HG03175 (cell line): ENCODE data around the gene ARHGAP12.

Experiments
- ATAC-seq: cut with Tn5 transposase; IDR thresholded peaks from one replicate; pipeline ENCODE4 v1.9.1; 2021; ENCODE audit warnings: mild to moderate bottlenecking, moderate library complexity; ENCODE audit not compliant: unreplicated experiment

The ARHGAP12 gene

DNA sequence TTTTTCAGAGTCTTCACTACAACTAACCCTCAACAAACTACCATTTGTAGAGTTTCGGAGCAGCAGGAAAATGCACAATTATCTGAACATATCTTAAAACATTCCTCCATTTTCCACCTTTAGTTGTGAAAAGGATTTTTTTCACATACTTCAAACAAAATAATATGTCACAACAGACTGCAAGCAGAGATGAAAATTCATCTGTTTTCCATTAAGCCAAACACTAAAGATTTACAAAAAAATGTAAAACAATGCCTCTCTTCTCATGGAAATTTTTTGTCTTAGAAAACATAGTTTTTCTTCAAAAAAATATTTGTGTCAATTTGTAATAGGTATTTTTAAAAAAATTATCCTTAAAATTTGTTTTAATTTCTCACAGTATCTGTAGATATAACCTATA, 98.9 kb downstream of the ARHGAP12 start:
- no peak for ATAC-seq

DNA sequence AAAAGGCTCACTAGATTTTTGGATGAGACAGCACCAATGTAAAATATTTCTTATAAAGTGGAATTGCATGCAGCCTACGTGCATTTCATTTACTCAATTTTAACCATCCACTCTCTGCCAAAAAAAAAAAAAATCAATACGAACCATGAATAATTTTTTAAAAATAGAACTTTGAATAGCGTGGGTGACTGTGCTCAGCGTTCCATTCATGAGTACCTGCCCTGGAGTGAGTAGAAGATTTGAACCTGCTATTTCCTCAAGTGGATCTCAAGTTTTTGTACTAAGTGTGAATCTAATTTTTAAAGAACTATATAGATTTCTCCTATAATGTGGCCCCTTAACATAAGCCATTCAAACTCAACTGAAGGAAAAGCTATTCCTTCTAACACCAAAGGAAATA, 105.3 kb downstream of the ARHGAP12 start:
- ATAC-seq, result no peak

DNA sequence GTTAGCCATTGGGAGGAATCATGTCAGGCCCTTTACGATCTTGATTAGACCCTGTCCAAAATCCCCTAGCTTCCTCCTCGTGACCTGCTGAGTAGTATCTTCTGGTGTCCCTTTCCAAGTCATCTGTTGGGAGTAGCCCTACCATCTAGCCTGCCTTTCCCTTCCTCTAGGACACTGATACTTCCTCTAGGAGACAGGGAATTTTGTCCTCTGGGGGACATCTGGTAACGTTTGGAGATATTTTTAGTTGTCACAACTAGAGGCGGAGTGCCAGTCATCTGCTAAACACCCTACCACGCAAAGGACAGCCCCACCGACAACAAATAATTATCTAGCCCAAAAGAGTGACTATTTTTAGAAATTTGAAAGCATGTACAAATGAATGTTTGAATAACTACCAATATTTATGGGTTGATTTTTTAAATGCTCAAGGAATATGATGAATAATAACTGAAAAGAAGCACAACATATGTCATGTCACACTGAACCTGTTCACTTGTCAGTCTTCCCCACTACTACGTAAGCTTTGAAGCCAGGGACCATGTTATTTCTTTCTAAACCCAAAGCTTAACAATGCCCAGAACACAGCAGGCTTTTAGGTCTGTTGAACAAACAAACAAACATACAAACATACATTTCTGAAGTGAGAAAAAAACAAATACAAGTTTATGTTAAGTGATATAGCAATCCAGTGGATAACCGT, 105.9 kb downstream of the ARHGAP12 start:
- no peak for ATAC-seq

DNA sequence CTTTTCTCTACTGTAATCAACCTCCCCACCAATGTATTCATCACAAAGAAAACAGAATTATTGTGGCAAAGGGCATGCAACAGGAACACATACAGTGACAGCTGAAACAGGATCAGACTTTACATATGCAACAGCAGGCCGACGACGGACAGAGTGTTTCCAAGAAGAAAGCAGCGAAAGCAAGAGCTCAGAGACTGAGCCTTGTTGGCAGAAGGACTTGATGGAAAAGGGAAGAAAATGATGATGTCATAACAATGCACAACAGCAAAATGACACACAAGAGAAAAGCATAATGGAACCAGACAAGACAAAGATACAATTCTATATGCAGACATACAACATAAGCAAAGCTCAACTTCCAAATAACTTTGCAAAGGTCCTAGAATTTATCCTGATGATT, 106.5 kb downstream of the ARHGAP12 start:
- ATAC-seq, result no peak

DNA sequence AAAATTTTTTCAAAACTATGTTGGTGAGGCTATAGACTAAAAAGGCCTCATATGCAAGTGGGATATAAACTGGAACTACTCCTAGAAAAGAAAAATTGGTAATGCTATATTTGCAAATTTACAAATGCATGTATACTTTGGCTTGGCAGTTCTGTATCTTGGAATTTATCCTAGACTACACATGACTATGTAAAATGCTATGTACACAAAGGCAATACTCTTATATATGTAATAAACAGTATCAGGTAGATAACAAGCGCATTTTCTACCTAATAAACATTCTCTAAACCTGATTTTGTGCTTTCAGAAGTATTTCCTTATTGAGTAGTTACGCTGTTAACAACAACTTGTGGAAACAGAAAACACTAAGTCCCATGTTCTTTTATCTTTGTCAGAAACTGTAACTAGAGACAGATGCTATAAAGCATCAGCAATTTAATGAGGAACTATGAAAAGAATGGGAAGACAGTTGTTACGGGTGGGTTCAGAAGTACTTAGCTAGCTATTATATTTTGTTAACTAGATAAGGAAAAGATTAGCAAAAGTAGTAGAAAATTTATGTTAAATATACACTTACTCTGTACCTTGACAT, 107.8 kb downstream of the ARHGAP12 start:
- no peak for ATAC-seq

DNA sequence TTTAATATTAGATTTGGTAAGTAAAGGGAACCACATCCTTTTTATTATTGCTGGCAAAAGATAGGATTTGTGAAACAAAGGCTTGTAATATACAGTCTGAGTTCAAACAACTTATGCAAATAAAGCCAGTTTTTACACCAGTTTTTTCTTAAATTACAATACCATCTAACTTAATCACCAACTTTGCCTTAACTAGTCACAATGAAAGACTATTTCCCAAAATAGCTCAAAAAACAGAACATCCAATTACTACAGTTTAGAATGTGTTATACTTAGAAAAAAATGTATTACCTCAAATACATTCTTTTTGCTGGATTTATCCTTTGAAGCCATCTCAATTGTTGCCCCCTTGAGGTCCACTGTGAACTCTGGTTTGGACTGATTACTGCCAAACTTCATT, 108.5 kb downstream of the ARHGAP12 start:
- no peak for ATAC-seq

DNA sequence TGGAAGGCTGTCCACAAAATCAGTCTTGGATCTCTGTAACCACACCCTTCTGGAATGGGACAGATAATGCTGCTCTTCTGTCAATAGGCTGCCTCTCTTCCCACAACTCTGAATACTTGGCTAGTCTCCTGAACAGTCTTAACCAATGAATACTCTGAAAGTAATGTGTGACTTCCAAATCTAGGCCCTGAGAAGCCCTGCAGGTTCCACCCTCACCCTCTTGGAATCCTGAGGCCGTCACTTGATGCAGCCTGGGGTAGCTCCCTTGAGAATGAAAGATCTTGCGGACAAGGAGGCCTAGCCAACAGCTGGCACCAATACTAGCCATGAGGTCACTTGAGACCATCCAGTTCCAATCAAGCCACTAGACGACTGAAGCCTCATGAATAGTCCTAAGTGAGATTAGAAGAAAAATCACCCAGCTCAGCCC, 109.2 kb downstream of the ARHGAP12 start:
- ATAC-seq, result no peak

DNA sequence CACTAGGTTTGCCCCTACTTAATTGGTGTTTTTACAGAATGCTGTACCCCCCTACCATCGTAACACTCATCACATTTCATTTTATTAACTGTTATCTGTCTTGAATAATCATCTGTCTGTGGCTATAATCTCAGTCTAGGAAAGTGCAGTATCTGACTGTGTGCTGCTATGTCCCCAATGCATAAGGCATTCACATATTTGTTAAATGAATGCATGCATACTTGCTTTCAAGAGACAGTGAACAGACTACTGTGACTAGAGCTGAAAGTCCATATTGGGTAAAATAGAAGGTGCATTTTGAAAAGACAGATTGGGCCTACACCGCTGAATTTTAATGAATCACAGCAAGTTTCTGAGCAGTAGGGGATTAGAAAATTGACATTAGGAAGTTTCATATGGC, 112.3 kb downstream of the ARHGAP12 start:
- no peak for ATAC-seq

DNA sequence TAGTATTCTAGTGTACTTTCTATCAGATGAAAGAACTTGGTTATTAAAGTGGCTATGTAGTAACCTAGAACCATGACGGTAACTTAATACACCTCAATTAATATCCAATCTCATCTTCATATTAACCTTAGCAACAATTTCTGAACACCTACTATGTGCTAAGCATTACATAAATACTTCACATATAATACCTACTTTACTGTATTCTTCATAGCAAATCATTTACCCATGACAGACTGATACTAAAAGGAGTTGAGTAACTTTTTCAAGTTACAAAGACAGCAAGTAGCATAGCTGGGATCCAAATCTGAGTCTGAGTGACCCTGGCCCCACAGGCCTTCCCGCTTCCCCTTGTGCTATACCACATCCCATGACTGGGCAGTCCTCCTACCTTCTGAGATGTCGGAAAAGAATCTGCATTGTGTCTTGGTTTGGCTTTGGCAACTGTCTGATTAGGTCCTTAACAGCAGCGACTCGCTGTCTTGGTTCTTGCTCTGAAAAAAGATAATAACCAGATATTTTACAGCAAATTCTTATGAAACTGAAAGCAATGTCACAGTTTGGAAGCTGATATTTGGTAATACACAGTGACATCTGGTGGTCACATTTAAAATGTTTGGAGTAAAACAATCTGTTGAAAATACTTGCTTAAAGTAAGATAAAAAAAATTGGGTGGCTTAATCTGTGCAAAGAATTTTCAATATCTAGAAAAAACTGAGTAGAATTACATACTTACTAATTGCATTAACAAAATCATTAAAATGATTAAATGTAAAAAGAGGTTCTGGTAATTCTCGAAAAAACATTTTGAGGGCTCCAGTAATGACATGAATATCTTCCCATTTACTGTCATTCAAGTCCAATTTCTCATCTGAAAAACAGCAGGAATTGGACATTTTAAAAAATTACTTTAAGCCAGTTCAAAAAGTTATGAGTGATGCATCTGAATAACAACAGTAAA, 120.1 kb downstream of the ARHGAP12 start:
- ATAC-seq, result no peak

DNA sequence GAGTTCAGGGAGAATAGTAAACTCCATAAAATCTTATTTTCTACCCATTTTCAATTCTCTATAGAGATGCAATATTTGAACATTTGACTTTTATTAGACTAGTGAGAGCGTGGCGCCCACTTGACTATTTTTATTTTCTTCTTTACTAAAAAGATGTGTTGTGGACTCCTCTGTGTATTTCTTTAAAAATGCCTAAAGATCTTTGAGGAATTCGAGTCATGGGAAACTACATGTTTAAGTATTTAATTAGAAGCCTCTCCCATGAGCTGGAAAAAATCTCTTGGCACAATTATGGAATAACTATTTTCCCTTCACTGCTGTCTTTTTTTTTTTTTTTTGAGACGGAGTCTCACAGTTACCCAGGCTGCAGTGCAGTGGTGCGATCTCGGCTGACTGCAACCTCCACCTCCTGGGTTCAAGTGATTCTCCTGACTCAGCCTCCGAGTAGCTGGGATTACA, 124.2 kb downstream of the ARHGAP12 start:
- no peak for ATAC-seq

DNA sequence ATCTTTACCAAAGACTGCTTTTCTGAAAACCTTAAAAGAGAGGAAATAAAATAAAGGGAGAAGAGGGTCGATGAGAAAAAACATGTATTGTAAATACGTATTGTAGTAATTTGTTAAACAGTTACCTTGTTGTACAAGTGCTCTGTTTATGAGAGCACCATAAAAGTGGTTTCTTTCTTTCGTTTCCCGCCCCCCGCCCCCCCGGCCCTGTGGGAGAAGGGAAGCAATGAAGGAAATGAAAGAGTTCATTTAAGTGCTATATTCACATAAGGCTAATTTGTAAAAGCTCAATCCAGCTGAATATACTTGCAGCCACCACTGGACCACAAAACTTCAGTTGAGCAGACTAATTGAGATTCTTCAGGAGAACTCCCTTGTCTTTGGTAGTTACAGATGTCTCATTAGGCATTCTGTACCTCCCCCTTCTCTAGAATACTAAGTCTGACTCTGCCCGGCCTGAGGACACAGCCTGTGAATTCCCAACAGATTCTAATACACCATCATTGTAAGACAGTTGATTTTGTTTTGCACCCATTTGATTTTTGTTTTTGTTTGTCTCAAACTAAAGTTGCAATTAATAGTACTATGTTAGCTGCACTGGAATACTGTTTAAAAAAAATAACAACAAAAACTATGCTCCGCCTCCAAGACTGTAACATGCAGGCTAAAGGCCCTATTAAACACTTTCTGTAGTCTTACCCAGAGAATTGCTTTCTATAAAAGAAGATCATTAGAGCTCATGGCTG, 124.9 kb downstream of the ARHGAP12 start:
- ATAC-seq, result no peak

DNA sequence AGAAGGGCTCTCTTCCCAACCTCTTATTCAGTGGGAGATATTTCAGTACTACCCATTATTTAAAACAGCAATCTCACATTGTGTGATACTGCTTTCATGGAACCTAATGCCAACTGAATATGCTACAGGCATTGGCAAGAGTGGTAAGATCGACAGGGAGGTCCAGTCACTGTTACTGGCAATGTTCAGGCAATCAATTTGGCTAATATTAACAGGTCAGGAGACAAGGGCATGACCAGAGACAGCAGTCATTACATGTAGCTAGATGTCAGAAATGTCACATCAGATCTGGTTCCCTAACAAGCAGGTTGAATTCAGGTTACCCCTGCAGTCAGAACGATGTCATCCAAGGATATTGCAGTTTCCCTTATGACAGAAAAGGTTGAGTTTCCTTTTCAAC, 129.4 kb downstream of the ARHGAP12 start:
- ATAC-seq, result no peak

DNA sequence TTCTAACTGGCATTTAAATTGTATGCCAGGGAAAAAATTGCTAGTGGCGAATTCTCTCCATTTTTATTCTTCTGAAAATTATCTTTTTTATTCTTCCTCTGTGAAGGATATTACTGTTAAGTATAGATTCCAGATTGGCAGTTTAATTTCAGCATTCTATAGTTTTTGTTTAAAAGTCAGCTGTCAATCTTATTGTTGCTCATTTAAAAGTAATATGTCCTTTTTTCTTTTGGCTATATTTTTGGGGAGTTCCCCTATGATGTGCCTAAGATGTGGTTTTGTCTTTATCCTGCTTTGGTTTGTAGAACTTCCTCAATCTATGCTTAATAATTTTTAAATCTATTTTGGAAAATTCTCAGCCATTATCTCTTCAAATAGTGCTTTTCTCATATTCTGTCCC, 135.9 kb downstream of the ARHGAP12 start:
- ATAC-seq, result no peak

DNA sequence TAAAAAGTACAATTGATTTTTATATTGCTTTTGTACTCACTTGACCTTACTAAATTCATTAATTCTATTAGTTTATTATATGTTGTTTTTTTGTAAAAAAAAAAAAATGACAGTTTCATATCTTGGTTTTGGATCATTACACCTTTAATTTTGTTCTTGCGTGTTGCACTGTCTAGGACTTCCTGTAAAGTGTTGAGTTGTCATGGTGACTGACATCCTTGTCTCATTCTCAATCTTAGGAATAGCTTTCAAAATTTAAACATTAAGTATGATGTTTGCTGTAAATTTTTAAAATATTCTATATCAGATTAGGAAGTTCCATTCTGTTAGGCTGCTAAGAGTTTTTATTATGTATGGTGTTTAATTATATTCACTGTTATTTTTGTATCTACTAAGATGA, 139.1 kb downstream of the ARHGAP12 start:
- no peak for ATAC-seq

DNA sequence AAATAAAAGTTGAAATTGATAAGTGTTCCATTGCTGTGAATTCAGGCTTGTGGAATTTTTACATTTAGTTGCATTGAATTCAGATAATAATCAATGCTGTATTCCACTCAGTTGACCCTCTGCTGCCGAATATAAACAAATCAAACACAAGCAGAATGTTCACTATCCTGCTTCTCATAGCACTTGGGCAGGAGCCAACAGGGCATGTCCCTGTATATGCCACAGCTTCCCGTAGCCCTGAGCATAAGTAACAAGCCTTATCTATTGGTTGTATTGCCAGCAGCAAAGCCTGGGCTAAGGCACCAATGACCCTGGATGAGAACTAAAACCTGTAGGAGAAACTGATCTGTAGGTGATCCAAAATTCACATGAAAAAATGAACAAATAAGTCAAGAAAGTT, 145.9 kb downstream of the ARHGAP12 start:
- ATAC-seq, result no peak

DNA sequence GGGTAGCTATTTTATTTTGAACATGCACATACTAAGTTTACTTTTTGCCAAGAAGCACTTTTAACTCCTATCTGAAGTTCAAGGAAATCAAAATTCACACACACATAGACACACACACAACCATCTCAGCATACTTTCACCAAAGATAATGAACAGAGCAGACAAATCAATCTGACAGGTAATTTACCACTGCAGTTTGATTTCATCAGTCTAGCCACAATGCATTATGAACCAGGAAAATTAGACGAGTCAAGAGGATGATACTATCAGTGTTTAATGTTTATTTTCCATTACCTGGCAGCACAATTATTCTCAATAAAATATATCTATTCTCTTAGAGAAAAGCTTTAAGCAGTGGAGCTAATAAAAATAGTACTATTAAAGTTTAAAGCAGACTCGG, 147.9 kb downstream of the ARHGAP12 start:
- no peak for ATAC-seq

DNA sequence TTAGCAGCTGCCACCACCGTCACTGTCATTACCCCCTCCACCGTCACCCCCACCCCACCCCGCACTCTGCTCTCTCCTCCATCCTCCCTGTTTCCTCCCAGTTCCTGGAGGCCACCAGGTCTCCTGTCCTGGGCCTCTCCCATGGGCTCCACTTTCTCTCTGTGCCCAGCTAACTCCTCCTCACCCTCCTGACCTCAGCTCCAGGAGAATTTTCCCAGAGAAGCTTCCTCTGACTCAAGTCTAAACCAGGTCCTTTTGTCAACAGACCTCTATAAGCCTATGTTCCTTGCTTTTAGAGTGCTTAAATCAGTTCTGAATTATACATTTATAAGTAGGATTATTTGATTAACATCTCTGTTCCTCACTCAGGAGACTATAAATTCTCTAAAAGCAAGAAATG, 150.0 kb downstream of the ARHGAP12 start:
- ATAC-seq, result no peak

DNA sequence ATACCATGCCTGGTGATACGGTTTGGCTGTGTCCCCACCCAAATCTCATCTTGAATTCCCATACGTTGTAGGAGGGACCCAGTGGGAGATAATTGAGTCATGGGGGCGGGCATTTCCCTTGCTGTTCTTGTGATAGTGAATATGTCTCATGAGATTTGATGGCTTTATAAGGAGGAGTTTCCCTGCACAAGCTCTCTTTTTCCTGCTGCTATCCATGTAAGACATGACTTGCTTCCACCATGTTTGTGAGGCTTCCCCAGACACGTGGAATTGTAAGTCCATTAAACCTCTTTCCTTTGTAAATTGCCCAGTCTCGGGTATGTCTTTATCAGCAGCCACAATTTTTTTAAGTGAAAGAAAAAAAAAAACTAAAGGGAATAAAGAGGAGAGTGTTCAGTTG, 152.5 kb downstream of the ARHGAP12 start:
- ATAC-seq, result no peak

DNA sequence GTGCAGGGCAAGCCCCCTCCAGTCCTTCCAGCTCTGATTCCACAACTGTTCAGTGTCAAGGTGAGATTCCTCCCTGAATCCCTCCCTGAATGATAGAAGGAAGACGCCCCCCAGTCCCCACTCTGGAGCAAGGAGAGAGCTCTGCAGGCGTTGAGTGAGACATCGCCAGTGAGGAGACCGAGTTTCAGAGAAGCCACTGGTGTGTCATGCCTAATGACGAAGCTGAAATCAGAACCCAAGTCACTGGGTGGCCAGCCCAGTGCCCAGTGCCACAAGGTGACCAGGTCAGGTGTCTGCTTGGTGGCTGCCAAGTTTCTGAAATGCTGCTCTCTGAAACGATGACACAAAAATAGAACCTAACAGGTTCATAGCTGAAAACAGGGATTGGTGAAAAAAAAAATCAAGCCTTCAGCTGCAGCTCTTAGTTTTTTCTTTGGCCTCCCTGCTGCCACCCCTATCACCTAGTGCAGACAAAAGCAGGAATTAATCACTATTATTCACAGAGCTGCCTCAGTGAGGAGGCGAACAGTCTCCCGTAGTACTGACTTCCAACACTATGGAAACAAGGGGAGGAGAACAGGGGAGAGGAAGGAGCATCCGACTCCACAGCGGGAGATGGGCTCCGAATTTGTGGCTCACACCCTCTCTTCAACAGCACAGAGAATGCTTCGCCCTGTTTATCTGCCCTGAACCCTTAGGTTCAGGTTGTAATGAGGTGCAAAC, 153.5 kb downstream of the ARHGAP12 start:
- ATAC-seq, result no peak

DNA sequence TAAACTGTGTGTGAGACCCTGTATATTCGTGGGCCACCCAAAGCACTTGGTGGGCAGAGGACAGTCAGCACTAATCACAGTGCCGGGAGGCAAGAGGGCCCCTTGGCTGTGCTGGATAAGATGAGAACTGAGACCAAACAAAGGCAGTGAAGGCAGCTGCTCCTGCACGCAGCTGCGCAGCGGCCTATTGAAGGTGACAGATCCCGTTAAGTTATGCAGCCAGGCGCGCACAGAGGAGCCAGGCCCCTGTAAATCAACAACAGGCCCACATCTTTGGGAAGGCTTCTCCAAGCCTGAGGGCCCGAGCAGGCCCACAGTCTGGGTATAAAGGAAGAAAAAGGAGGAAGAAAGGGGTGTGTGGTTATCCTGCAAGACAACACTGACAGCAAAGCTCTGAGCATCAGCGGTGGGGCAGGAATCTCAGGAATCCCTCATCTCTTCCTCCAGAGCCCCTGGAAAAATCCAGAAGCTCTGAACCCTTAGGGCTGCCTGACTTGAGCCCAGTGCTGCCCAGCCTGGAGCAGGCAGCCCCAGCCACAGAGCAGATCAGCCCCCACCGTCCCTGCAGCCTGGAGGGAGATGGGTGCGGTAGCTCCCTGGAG, 154.2 kb downstream of the ARHGAP12 start:
- no peak for ATAC-seq
